Rectal smooth muscle tissue (tissue), 1 donor: Measurements from ENCODE around the gene OSM.
"Not testable (repeated sequence)": the region's sequence is repeated elsewhere in the genome, so short reads cannot be mapped to it uniquely, and the experiment has no call there.

ENCODE experiments used
- H3K27ac ChIP-seq: one replicate; pipeline ENCODE4 v1.7.0; 2013; ENCODE audit warnings: low read depth, low read length, inconsistent platforms
- H3K27me3 ChIP-seq: one replicate; pipeline ENCODE4 v1.7.0; 2013; ENCODE audit warnings: low read length; ENCODE audit not compliant: control insufficient read depth, insufficient read depth
- H3K36me3 ChIP-seq: one replicate; pipeline ENCODE4 v1.7.0; 2013; ENCODE audit warnings: low read length; ENCODE audit not compliant: control insufficient read depth, insufficient read depth
- H3K4me1 ChIP-seq: one replicate; pipeline ENCODE4 v1.7.0; 2013; ENCODE audit warnings: low read length; ENCODE audit not compliant: control insufficient read depth, insufficient read depth
- H3K4me3 ChIP-seq: one replicate; pipeline ENCODE4 v1.7.0; 2013; ENCODE audit warnings: low read length
- H3K9ac ChIP-seq: one replicate; pipeline ENCODE4 v1.7.0; 2013; ENCODE audit warnings: low read length

OSM gene

GRCh38 chr22:30219668-30220278, 46.9 kb downstream of the OSM start:
- no peaks in the 10 kb centered on the region for H3K36me3 ChIP-seq
- no peak overlapping the region for H3K4me3 ChIP-seq
- no peak overlapping the region for H3K27ac ChIP-seq
- H3K9ac ChIP-seq = no peak overlapping the region
- peaks cover 3% of the 10 kb centered on the region for H3K27me3 ChIP-seq
- no peaks in the 10 kb centered on the region for H3K4me1 ChIP-seq

- H3K4me1 ChIP-seq = no peaks in the 10 kb centered on the region
- peaks cover 3% of the 10 kb centered on the region for H3K27me3 ChIP-seq
- no peak overlapping the region for H3K27ac ChIP-seq
- no peaks in the 10 kb centered on the region for H3K36me3 ChIP-seq
- H3K4me3 ChIP-seq = no peak overlapping the region
- H3K9ac ChIP-seq = no peak overlapping the region
Observed at GRCh38 chr22:30219049-30219654, 47.5 kb downstream of the OSM start.

GRCh38 chr22:30217698-30218560, 48.7 kb downstream of the OSM start:
- H3K36me3 ChIP-seq = no peaks in the 10 kb centered on the region
- no peak overlapping the region for H3K27ac ChIP-seq
- no peak overlapping the region for H3K4me3 ChIP-seq
- H3K4me1 ChIP-seq = no peaks in the 10 kb centered on the region
- H3K27me3 ChIP-seq = peaks cover 3% of the 10 kb centered on the region
- no peak overlapping the region for H3K9ac ChIP-seq

GRCh38 chr22:30216710-30217109, 49.9 kb downstream of the OSM start:
- no peak overlapping the region for H3K9ac ChIP-seq
- H3K27ac ChIP-seq = no peak overlapping the region
- peaks cover 2% of the 10 kb centered on the region for H3K27me3 ChIP-seq
- H3K4me1 ChIP-seq = no peaks in the 10 kb centered on the region
- H3K4me3 ChIP-seq = no peak overlapping the region
- H3K36me3 ChIP-seq = no peaks in the 10 kb centered on the region

GRCh38 chr22:30216272-30216671, 50.4 kb downstream of the OSM start:
- H3K4me1 ChIP-seq = not testable (repeated sequence)

GRCh38 chr22:30214703-30215407, 51.8 kb downstream of the OSM start:
- Histone ChIP-seq H3K36me3 (no peaks in the 10 kb centered on the region), H3K4me1 (no peaks in the 10 kb centered on the region), H3K27ac (no peak overlapping the region), H3K4me3 (no peak overlapping the region), H3K27me3 (no peaks in the 10 kb centered on the region), H3K9ac (no peak overlapping the region)

More at GRCh38 chr22:30216272-30216671, 50.4 kb downstream of the OSM start:
- H3K4me3 ChIP-seq, H3K27ac ChIP-seq, H3K27me3 ChIP-seq, H3K9ac ChIP-seq, H3K36me3 ChIP-seq: not testable (repeated sequence)

GRCh38 chr22:30212996-30213441, 53.6 kb downstream of the OSM start:
- no peak overlapping the region for H3K9ac ChIP-seq
- no peak overlapping the region for H3K4me3 ChIP-seq
- no peaks in the 10 kb centered on the region for H3K27me3 ChIP-seq
- peaks cover 5% of the 10 kb centered on the region for H3K4me1 ChIP-seq
- no peaks in the 10 kb centered on the region for H3K36me3 ChIP-seq
- no peak overlapping the region for H3K27ac ChIP-seq
